Loucy (cell line): Measurements from ENCODE around the gene CHST2.

Source experiments
- EZH2phosphoT487 ChIP-seq: fragments of 200-600 bp; IDR thresholded peaks from 2 replicates; pipeline ENCODE4 v1.6.1; 2018; ENCODE audit warnings: antibody characterized with exemption, mild to moderate bottlenecking, moderate library complexity, borderline replicate concordance
- TF ChIP-seq, protein P1 (sequence below): fragments of 200-600 bp; sonication (generic); conservative IDR thresholded peaks from 2 replicates; pipeline ENCODE4 v1.5.1; 2014; ENCODE audit warnings: mild to moderate bottlenecking, antibody characterized with exemption, low read length

DNA sequence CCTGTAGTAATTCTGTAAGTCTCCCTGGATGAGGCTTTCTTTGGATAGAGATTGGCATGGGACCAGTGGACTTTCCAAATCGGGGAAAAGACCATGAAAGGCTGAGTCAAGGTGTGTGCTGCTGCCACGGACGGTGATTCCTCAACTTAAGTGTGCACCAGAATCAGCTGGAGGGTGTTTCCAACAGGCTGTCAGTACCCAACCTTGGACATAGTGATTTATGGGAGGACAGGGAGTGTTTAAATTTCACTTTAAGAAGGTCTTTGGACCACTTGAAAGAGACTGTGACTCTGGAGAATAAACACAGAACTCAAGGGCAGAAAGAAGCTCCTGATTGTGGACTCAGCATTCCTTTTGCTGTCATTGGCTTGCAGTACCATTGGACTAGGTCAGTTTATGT lies 20.4 kb upstream of the CHST2 start:
- TF ChIP-seq, protein P1, sequence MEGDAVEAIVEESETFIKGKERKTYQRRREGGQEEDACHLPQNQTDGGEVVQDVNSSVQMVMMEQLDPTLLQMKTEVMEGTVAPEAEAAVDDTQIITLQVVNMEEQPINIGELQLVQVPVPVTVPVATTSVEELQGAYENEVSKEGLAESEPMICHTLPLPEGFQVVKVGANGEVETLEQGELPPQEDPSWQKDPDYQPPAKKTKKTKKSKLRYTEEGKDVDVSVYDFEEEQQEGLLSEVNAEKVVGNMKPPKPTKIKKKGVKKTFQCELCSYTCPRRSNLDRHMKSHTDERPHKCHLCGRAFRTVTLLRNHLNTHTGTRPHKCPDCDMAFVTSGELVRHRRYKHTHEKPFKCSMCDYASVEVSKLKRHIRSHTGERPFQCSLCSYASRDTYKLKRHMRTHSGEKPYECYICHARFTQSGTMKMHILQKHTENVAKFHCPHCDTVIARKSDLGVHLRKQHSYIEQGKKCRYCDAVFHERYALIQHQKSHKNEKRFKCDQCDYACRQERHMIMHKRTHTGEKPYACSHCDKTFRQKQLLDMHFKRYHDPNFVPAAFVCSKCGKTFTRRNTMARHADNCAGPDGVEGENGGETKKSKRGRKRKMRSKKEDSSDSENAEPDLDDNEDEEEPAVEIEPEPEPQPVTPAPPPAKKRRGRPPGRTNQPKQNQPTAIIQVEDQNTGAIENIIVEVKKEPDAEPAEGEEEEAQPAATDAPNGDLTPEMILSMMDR, result no peak
- TF ChIP-seq EZH2phosphoT487, result no peak
